SK-N-SH treated with all-trans-retinoic acid at 6 μM for 48 hours (cell line): ENCODE results near the gene NME4.
"Not testable (repeated sequence)": the region's sequence is repeated elsewhere in the genome, so short reads cannot be mapped to it uniquely, and the experiment has no call there.

ENCODE experiments used
- BACH2 ChIP-seq: fragments of 250-450 bp; sonication (Bioruptor Pico); IDR thresholded peaks from 2 replicates; pipeline ENCODE4 v1.9.0; 2021; ENCODE audit warnings: mild to moderate bottlenecking, borderline replicate concordance
- ISL1 ChIP-seq: fragments of 250-450 bp; sonication (Bioruptor Pico); IDR thresholded peaks from 2 replicates; pipeline ENCODE4 v2.1.2; 2022; ENCODE audit warnings: mild to moderate bottlenecking, moderate library complexity
- SNAI2 ChIP-seq: fragments of 250-450 bp; sonication (Bioruptor Pico); IDR thresholded peaks from 2 replicates; pipeline ENCODE4 v1.5.0; 2020; ENCODE audit warnings: mild to moderate bottlenecking, moderate library complexity
- TOX ChIP-seq: fragments of 250-450 bp; sonication (Bioruptor Pico); IDR thresholded peaks from 2 replicates; pipeline ENCODE4 v1.8.0; 2021; ENCODE audit warnings: mild to moderate bottlenecking, moderate library complexity, borderline replicate concordance
- ZFP3 ChIP-seq: fragments of 250-450 bp; sonication (Bioruptor Pico); IDR thresholded peaks from 2 replicates; pipeline ENCODE4 v1.5.0; 2020; ENCODE audit warnings: mild to moderate bottlenecking, moderate library complexity
- ZNF8 ChIP-seq: fragments of 450-650 bp; formaldehyde crosslinking; IDR thresholded peaks from 2 replicates; pipeline ENCODE4 v1.5.0; 2020; ENCODE audit warnings: mild to moderate bottlenecking, moderate library complexity
- TF ChIP-seq, protein P1 (sequence below): fragments of 250-450 bp; sonication (Bioruptor Pico); IDR thresholded peaks from 2 replicates; pipeline ENCODE4 v1.8.0; 2020; ENCODE audit warnings: mild to moderate bottlenecking, moderate library complexity, borderline replicate concordance
- TF ChIP-seq, protein P2 (sequence below): fragments of 250-450 bp; sonication (Bioruptor Pico); IDR thresholded peaks from 2 replicates; pipeline ENCODE4 v1.8.0; 2021; ENCODE audit warnings: low read depth, mild to moderate bottlenecking, moderate library complexity, borderline replicate concordance
- TF ChIP-seq, protein P3 (sequence below): fragments of 250-450 bp; sonication (Bioruptor Pico); IDR thresholded peaks from 2 replicates; pipeline ENCODE4 v1.5.1; 2021; ENCODE audit warnings: mild to moderate bottlenecking, moderate library complexity

DNA sequence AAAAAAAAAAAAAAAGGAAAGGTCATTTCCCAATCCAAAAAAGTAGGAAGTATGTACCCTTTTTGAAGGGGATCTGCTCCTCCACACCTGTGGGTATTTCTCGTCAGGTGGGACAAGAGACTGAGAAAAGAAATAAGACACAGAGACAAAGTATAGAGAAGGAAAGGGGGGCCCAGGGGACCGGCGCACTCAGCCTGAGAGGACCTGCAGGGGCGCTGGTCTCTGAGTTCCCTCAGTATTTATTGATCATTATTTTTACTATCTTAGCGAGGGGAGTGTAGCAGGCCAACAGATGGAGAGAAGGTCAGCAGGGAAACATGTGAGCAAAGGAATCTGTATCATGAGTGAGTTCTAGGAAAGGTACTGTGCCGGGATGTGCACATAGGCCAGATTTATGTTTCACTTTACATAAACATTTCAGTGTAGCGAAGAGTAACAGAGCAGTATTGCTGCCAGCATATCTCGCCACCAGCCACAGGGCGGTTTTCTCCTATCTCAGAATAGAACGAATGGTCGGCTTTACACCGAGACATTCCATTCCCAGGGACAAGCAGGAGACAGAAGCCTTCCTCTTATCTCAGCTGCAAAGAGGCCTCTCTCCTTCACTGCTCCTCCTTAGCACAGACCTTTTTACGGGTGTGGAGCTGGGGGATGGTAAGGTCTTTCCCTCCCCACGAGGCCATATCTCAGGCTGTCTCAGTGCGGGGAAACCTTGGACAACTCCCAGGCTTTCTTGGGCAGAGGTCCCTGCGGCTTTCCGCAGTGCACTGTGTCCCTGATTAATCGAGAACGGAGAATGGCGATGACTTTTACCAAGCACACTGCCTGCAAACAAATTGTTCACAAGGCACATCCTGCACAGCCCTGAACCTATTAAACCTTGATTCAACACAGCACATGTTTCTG, 9.0 kb upstream of the NME4 start:
- TF ChIP-seq, protein P1, sequence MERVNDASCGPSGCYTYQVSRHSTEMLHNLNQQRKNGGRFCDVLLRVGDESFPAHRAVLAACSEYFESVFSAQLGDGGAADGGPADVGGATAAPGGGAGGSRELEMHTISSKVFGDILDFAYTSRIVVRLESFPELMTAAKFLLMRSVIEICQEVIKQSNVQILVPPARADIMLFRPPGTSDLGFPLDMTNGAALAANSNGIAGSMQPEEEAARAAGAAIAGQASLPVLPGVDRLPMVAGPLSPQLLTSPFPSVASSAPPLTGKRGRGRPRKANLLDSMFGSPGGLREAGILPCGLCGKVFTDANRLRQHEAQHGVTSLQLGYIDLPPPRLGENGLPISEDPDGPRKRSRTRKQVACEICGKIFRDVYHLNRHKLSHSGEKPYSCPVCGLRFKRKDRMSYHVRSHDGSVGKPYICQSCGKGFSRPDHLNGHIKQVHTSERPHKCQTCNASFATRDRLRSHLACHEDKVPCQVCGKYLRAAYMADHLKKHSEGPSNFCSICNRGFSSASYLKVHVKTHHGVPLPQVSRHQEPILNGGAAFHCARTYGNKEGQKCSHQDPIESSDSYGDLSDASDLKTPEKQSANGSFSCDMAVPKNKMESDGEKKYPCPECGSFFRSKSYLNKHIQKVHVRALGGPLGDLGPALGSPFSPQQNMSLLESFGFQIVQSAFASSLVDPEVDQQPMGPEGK (CRISPR knock-in tag), result not testable (repeated sequence)
- TF ChIP-seq SNAI2; ISL1 (CRISPR knock-in tag); ZFP3 (CRISPR knock-in tag); BACH2 (CRISPR knock-in tag); TOX (CRISPR knock-in tag); ZNF8 (CRISPR knock-in tag): not testable (repeated sequence)
- TF ChIP-seq, protein P2, sequence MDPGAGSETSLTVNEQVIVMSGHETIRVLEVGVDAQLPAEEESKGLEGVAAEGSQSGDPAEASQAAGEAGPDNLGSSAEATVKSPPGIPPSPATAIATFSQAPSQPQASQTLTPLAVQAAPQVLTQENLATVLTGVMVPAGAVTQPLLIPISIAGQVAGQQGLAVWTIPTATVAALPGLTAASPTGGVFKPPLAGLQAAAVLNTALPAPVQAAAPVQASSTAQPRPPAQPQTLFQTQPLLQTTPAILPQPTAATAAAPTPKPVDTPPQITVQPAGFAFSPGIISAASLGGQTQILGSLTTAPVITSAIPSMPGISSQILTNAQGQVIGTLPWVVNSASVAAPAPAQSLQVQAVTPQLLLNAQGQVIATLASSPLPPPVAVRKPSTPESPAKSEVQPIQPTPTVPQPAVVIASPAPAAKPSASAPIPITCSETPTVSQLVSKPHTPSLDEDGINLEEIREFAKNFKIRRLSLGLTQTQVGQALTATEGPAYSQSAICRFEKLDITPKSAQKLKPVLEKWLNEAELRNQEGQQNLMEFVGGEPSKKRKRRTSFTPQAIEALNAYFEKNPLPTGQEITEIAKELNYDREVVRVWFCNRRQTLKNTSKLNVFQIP (CRISPR knock-in tag), result not testable (repeated sequence)
- TF ChIP-seq, protein P3, sequence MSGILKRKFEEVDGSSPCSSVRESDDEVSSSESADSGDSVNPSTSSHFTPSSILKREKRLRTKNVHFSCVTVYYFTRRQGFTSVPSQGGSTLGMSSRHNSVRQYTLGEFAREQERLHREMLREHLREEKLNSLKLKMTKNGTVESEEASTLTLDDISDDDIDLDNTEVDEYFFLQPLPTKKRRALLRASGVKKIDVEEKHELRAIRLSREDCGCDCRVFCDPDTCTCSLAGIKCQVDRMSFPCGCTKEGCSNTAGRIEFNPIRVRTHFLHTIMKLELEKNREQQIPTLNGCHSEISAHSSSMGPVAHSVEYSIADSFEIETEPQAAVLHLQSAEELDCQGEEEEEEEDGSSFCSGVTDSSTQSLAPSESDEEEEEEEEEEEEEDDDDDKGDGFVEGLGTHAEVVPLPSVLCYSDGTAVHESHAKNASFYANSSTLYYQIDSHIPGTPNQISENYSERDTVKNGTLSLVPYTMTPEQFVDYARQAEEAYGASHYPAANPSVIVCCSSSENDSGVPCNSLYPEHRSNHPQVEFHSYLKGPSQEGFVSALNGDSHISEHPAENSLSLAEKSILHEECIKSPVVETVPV (CRISPR knock-in tag), result not testable (repeated sequence)
